ENCODE results near the gene UIMC1.

UIMC1 gene

DNA sequence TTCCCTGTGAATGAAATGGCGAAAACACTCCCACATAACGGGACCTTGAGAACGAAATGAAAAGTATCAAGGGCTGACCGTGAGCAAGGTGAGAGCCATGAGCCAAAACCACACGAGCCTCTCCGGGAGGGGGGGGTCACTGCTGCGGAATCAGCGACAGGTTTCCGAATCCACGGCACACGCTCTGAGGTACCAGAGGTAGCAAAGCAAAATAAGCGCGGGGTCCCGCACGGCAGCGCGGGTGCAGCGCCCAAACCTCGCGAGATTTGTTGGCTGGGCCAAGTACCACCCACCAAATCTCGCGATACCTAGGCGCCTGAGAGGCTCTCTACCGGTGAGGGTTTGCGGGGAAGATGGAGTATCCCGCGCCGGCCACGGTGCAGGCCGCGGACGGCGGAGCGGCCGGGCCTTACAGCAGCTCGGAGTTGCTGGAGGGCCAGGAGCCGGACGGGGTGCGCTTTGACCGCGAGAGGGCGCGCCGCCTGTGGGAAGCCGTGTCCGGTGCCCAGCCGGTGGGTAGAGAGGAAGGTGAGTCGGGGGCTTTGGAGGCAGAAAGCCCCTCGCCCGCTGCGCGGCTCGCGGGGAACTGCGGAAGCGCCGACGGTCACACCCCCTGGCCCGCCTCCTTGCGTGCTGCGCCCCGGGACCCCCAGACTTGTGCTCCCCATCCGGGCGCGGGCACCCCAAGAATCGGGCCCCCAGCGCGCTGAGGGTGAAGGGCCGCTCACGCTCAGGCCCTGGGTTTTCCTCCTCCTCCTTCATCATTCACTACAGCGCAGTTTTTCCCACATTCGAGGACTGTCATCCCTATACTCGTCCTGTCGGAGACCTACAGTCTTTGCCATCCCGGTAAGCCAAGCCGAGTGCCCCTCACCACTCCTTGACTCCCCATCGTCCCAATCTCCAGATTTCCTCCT is 16.1 kb upstream of the UIMC1 start, which contains the start of gene ZNF346 (continued):
- TF ChIP-seq, protein P1, sequence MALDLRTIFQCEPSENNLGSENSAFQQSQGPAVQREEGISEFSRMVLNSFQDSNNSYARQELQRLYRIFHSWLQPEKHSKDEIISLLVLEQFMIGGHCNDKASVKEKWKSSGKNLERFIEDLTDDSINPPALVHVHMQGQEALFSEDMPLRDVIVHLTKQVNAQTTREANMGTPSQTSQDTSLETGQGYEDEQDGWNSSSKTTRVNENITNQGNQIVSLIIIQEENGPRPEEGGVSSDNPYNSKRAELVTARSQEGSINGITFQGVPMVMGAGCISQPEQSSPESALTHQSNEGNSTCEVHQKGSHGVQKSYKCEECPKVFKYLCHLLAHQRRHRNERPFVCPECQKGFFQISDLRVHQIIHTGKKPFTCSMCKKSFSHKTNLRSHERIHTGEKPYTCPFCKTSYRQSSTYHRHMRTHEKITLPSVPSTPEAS (tag by site-specific recombination; IDR thresholded peaks at IDR 0.05): peak; percentile 40; the same call in 1 of the 2 replicates
- TF ChIP-seq, protein P2, sequence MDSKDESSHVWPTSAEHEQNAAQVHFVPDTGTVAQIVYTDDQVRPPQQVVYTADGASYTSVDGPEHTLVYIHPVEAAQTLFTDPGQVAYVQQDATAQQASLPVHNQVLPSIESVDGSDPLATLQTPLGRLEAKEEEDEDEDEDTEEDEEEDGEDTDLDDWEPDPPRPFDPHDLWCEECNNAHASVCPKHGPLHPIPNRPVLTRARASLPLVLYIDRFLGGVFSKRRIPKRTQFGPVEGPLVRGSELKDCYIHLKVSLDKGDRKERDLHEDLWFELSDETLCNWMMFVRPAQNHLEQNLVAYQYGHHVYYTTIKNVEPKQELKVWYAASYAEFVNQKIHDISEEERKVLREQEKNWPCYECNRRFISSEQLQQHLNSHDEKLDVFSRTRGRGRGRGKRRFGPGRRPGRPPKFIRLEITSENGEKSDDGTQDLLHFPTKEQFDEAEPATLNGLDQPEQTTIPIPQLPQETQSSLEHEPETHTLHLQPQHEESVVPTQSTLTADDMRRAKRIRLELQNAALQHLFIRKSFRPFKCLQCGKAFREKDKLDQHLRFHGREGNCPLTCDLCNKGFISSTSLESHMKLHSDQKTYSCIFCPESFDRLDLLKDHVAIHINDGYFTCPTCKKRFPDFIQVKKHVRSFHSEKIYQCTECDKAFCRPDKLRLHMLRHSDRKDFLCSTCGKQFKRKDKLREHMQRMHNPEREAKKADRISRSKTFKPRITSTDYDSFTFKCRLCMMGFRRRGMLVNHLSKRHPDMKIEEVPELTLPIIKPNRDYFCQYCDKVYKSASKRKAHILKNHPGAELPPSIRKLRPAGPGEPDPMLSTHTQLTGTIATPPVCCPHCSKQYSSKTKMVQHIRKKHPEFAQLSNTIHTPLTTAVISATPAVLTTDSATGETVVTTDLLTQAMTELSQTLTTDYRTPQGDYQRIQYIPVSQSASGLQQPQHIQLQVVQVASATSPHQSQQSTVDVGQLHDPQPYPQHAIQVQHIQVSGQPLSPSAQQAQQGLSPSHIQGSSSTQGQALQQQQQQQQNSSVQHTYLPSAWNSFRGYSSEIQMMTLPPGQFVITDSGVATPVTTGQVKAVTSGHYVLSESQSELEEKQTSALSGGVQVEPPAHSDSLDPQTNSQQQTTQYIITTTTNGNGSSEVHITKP (tag by site-specific recombination; IDR thresholded peaks at IDR 0.05): peak; percentile 48
- 0 out of 2 replicates have a peak, but pooled peaks have one; percentile 56 for TF ChIP-seq GLI4 (tag by site-specific recombination; IDR thresholded peaks at IDR 0.05)
- TF ChIP-seq ZNF366 (tag by site-specific recombination; conservative IDR thresholded peaks at IDR 0.05): no peak
- TF ChIP-seq ZNF302 (tag by site-specific recombination; IDR thresholded peaks at IDR 0.05; ENCODE audit: low read depth): no peak
- TF ChIP-seq, protein P3, sequence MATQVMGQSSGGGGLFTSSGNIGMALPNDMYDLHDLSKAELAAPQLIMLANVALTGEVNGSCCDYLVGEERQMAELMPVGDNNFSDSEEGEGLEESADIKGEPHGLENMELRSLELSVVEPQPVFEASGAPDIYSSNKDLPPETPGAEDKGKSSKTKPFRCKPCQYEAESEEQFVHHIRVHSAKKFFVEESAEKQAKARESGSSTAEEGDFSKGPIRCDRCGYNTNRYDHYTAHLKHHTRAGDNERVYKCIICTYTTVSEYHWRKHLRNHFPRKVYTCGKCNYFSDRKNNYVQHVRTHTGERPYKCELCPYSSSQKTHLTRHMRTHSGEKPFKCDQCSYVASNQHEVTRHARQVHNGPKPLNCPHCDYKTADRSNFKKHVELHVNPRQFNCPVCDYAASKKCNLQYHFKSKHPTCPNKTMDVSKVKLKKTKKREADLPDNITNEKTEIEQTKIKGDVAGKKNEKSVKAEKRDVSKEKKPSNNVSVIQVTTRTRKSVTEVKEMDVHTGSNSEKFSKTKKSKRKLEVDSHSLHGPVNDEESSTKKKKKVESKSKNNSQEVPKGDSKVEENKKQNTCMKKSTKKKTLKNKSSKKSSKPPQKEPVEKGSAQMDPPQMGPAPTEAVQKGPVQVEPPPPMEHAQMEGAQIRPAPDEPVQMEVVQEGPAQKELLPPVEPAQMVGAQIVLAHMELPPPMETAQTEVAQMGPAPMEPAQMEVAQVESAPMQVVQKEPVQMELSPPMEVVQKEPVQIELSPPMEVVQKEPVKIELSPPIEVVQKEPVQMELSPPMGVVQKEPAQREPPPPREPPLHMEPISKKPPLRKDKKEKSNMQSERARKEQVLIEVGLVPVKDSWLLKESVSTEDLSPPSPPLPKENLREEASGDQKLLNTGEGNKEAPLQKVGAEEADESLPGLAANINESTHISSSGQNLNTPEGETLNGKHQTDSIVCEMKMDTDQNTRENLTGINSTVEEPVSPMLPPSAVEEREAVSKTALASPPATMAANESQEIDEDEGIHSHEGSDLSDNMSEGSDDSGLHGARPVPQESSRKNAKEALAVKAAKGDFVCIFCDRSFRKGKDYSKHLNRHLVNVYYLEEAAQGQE (tag by site-specific recombination; IDR thresholded peaks at IDR 0.05): no peak
- peak; percentile 63 for TF ChIP-seq KLF8 (tag by site-specific recombination; IDR thresholded peaks at IDR 0.05)
- TF ChIP-seq, protein P4, sequence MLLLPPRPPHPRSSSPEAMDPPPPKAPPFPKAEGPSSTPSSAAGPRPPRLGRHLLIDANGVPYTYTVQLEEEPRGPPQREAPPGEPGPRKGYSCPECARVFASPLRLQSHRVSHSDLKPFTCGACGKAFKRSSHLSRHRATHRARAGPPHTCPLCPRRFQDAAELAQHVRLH (tag by site-specific recombination; IDR thresholded peaks at IDR 0.05): peak; percentile 83
- peak; percentile 4; the same call in 1 of the 2 replicates for TF ChIP-seq ZFHX2 (tag by site-specific recombination; conservative IDR thresholded peaks at IDR 0.05)
- no peak for TF ChIP-seq ZNF223 (tag by site-specific recombination; IDR thresholded peaks at IDR 0.05)
- 0 out of 2 replicates have a peak, but pooled peaks have one; percentile 26 for TF ChIP-seq ZNF292 (tag by site-specific recombination; IDR thresholded peaks at IDR 0.05; ENCODE audit: borderline replicate concordance, low read depth)
- TF ChIP-seq TRIM28 (IDR thresholded peaks at IDR 0.05; ENCODE audit: borderline replicate concordance, low read length): no peak
- no peak for TF ChIP-seq SETDB1 (IDR thresholded peaks at IDR 0.05; ENCODE audit: insufficient read length, low read length)
- TF ChIP-seq KLF16 (tag by site-specific recombination; IDR thresholded peaks at IDR 0.05): peak; percentile 48; the same call in 1 of the 2 replicates
- TF ChIP-seq, protein P5, sequence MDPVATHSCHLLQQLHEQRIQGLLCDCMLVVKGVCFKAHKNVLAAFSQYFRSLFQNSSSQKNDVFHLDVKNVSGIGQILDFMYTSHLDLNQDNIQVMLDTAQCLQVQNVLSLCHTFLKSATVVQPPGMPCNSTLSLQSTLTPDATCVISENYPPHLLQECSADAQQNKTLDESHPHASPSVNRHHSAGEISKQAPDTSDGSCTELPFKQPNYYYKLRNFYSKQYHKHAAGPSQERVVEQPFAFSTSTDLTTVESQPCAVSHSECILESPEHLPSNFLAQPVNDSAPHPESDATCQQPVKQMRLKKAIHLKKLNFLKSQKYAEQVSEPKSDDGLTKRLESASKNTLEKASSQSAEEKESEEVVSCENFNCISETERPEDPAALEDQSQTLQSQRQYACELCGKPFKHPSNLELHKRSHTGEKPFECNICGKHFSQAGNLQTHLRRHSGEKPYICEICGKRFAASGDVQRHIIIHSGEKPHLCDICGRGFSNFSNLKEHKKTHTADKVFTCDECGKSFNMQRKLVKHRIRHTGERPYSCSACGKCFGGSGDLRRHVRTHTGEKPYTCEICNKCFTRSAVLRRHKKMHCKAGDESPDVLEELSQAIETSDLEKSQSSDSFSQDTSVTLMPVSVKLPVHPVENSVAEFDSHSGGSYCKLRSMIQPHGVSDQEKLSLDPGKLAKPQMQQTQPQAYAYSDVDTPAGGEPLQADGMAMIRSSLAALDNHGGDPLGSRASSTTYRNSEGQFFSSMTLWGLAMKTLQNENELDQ (tag by site-specific recombination; IDR thresholded peaks at IDR 0.05; ENCODE audit: low read depth): no peak
- TF ChIP-seq ZNF843 (tag by site-specific recombination; IDR thresholded peaks at IDR 0.05): peak; percentile 49; the same call in 1 of the 2 replicates
- no peak for TF ChIP-seq ZNF585B (tag by site-specific recombination; IDR thresholded peaks at IDR 0.05)
- TF ChIP-seq, protein P6, sequence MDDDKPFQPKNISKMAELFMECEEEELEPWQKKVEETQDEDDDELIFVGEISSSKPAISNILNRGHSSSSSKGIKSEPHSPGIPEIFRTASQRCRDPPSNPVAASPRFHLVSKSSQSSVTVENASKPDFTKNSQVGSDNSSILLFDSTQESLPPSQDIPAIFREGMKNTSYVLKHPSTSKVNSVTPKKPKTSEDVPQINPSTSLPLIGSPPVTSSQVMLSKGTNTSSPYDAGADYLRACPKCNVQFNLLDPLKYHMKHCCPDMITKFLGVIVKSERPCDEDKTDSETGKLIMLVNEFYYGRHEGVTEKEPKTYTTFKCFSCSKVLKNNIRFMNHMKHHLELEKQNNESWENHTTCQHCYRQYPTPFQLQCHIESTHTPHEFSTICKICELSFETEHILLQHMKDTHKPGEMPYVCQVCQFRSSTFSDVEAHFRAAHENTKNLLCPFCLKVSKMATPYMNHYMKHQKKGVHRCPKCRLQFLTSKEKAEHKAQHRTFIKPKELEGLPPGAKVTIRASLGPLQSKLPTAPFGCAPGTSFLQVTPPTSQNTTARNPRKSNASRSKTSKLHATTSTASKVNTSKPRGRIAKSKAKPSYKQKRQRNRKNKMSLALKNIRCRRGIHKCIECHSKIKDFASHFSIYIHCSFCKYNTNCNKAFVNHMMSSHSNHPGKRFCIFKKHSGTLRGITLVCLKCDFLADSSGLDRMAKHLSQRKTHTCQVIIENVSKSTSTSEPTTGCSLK (tag by site-specific recombination; IDR thresholded peaks at IDR 0.05): no peak
- TF ChIP-seq, protein P7, sequence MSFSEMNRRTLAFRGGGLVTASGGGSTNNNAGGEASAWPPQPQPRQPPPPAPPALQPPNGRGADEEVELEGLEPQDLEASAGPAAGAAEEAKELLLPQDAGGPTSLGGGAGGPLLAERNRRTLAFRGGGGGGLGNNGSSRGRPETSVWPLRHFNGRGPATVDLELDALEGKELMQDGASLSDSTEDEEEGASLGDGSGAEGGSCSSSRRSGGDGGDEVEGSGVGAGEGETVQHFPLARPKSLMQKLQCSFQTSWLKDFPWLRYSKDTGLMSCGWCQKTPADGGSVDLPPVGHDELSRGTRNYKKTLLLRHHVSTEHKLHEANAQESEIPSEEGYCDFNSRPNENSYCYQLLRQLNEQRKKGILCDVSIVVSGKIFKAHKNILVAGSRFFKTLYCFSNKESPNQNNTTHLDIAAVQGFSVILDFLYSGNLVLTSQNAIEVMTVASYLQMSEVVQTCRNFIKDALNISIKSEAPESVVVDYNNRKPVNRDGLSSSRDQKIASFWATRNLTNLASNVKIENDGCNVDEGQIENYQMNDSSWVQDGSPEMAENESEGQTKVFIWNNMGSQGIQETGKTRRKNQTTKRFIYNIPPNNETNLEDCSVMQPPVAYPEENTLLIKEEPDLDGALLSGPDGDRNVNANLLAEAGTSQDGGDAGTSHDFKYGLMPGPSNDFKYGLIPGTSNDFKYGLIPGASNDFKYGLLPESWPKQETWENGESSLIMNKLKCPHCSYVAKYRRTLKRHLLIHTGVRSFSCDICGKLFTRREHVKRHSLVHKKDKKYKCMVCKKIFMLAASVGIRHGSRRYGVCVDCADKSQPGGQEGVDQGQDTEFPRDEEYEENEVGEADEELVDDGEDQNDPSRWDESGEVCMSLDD (tag by site-specific recombination; IDR thresholded peaks at IDR 0.05): peak; percentile 91
- no peak for TF ChIP-seq ZNF768 (tag by site-specific recombination; IDR thresholded peaks at IDR 0.05)
- no peak for TF ChIP-seq ZNF514 (tag by site-specific recombination; IDR thresholded peaks at IDR 0.05)
- no peak for TF ChIP-seq ZNF549 (tag by site-specific recombination; IDR thresholded peaks at IDR 0.05)

Data from HEK293 (cell line).